Activated CD4-positive, alpha-beta memory T cell treated with anti-CD3 and anti-CD28 coated beads for 36 hours (primary cell): Measurements from ENCODE around the gene NFS1. TPM values are rescaled to one million over a fixed set of nuclear protein-coding genes. Genes with fewer than 3 reads are reported as not detected.

Experiments used
- CTCF ChIA-PET: fragments of 350-600 bp; sonication (Branson Sonifier 250); formaldehyde crosslinking; loops from one replicate; lab custom pipeline; 2021; ENCODE audit warnings: antibody characterized with exemption, inconsistent platforms; lab: Charles Lee
- POLR2A ChIA-PET: fragments of 350-600 bp; sonication (Branson Sonifier 250); formaldehyde crosslinking; loops from one replicate; lab custom pipeline; 2021; ENCODE audit warnings: antibody characterized with exemption; lab: Charles Lee
- DNase-seq: peaks from one replicate; pipeline ENCODE4 v3.0.0-alpha.2; 2020
- H3K27ac Mint-ChIP-seq: one replicate; pipeline ENCODE4 v1.8.0; 2021; ENCODE audit warnings: mixed read lengths
- H3K27me3 Mint-ChIP-seq: one replicate; pipeline ENCODE4 v1.8.0; 2021; ENCODE audit warnings: mixed read lengths
- H3K36me3 Mint-ChIP-seq: one replicate; pipeline ENCODE4 v1.8.0; 2021; ENCODE audit warnings: mixed read lengths
- H3K4me1 Mint-ChIP-seq: one replicate; pipeline ENCODE4 v1.8.0; 2021; ENCODE audit warnings: low read depth, mixed read lengths
- H3K4me3 Mint-ChIP-seq: one replicate; pipeline ENCODE4 v1.8.0; 2021; ENCODE audit warnings: mild to moderate bottlenecking, mixed read lengths
- H3K9me3 Mint-ChIP-seq: one replicate; pipeline ENCODE4 v1.8.0; 2021; ENCODE audit warnings: mixed read lengths
- intact Hi-C: fragments of 100-400 bp; cut with micrococcal nuclease; formaldehyde crosslinking; loops from one replicate; pipeline ENCODE4 v1.15.1; 2023
- total RNA-seq, 2 experiments: library from RNA; stranded (reverse); gene quantifications; one replicate each; pipeline ENCODE4 v1.2.3, GENCODE V29; 2021

The NFS1 gene
- total RNA-seq, 2 experiments from 2014 or later: 36.9 to 40.8 TPM

DNA sequence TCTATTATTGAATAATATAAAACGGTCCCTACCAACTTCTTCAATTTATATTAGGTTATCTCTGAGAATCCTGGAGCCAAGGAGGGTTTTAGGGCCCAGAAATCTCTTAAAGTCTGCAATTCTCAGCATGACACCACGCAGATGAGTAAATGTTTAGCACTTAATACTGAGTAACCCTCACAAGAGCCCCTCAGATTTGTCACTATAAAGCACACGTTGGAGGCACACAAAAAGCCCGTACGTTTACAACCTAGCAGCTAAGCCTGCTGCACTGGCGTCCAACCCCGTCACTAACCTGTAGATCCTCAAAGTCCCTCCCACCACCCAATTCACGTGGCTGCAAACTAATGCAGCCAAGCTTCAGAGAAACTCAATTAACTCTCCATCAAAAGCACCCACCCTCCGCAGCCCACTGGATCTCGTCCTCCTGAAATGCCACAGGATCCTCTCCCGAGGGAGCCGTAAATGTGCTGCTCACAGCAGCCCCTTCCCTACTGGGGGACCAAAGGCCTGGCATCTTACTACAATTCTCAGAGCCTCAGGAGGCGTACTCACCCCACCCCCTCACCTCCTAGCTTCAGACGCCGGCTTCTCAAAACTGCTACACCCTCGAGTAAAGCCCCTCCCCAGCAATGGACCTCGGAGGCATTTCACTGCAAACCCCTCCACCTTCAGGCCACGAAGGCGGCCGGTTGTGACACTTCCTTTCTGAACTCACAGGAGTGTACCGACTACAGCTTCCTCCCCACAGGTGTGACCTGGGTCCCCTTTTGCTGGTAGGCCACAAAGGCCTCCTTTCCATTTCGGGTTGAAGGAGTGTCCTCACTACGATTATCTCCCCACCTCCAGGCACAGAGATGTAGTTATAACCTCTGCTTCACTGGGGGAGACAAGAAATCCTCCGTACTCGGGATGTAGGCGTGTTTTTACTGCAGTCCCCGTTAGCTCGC lies 35.4 kb downstream of the NFS1 start:
- intact Hi-C loops: loop anchor here (2.0 to 5.0 kb wide), 6 partner anchors 35 to 361 kb away; partner anchors contain the start of genes CEP250, ERGIC3, NFS1 and PHF20
- peaks cover 47% of the 10 kb centered on the region for H3K4me1 Mint-ChIP-seq
- DNase-seq: peak; percentile 77
- H3K4me3 Mint-ChIP-seq: peak overlapping the region; percentile 91
- peaks cover 23% of the 10 kb centered on the region for H3K36me3 Mint-ChIP-seq
- peak overlapping the region; percentile 98 for H3K27ac Mint-ChIP-seq
- ChIA-PET CTCF (interaction anchor here (0.8 to 6.3 kb wide), 7 partner anchors 12 to 290 kb away, joined by 3 to 70 read pairs (median 5); partner anchors contain the start of genes NFS1, ROMO1, SCAND1 and SPAG4), POLR2A (interaction anchor here (0.8 to 6.8 kb wide), 15 partner anchors 8 to 358 kb away, joined by 3 to 93 read pairs (median 4); partner anchors contain the start of genes CEP250, PHF20, RBM39 and SCAND1)
- no peaks in the 10 kb centered on the region for H3K9me3 Mint-ChIP-seq
- H3K27me3 Mint-ChIP-seq: no peaks in the 10 kb centered on the region

DNA sequence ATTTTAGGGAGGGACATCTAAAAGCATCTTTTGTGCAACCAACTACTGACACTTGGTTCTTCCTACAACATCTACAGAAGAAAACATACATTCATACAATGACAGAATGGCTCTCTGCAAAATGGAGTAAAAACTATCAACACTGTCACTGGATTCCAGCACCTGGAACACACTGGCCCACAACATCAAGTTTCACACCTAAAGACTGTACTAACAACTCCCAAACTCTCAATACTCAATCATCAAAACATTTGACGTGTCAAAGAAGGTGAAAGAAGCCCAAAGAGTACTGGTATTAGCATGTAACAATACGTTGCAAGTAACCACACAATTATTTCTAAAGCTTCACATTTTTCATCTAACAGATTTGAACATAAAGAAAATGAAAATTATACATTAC lies 36.6 kb downstream of the NFS1 start:
- Mint-ChIP-seq H3K4me1 (peaks cover 54% of the 10 kb centered on the region), H3K36me3 (peaks cover 29% of the 10 kb centered on the region), H3K9me3 (no peaks in the 10 kb centered on the region), H3K27me3 (no peaks in the 10 kb centered on the region), H3K27ac (peak overlapping the region; percentile 98), H3K4me3 (peak overlapping the region; percentile 91)
- POLR2A ChIA-PET: interaction anchor here (1.7 to 6.8 kb wide), 4 partner anchors 44 to 208 kb away, joined by 6 to 93 read pairs (median 24); partner anchors contain the start of genes CEP250, PHF20, RBM39 and SPAG4
- DNase-seq: peak; percentile 35
- intact Hi-C loops: loop anchor here (1.0 to 5.0 kb wide), 5 partner anchors 80 to 360 kb away; partner anchors contain the start of genes CEP250, ERGIC3, PHF20 and RBM39
- CTCF ChIA-PET: interaction anchor here (1.9 to 6.3 kb wide), 4 partner anchors 10 to 62 kb away, joined by 4 to 70 read pairs (median 8); partner anchors contain the start of genes NFS1, ROMO1 and SPAG4

DNA sequence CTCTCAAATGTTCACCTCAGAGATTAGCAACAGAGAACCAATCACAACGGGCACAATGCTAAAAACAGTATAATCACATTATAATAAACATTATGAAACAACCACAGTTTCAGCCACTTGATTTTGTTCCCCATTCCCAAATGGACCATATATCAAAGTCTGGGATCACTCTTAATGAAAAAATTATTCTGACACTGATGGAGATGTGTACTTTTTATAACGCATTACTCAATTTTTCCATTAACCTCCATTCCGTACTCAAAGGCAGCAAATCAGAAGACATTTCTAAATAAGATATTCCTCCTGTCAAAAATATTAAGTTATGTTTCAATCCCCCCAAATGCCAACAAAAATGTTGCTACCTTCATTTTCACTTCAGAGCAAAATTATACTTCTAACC lies 37.2 kb downstream of the NFS1 start:
- intact Hi-C loops: loop anchor here (1.0 to 5.0 kb wide), 9 partner anchors 12 to 387 kb away; partner anchors contain the start of genes CEP250, ERGIC3, PHF20 and RBM39
- ChIA-PET POLR2A (interaction anchor here (1.2 to 6.8 kb wide), 4 partner anchors 39 to 171 kb away, joined by 3 to 93 read pairs (median 22); partner anchors contain the start of genes RBM39 and SPAG4), CTCF (interaction anchor here (1.5 to 6.3 kb wide), 3 partner anchors 43 to 292 kb away, joined by 3 to 70 read pairs (median 7); partner anchors contain the start of genes SCAND1 and SPAG4)
- Mint-ChIP-seq H3K9me3 (no peaks in the 10 kb centered on the region), H3K27me3 (no peaks in the 10 kb centered on the region), H3K4me1 (peaks cover 61% of the 10 kb centered on the region), H3K36me3 (peaks cover 35% of the 10 kb centered on the region), H3K27ac (peak overlapping the region; percentile 98), H3K4me3 (peak overlapping the region; percentile 91)
- DNase-seq: no peak

DNA sequence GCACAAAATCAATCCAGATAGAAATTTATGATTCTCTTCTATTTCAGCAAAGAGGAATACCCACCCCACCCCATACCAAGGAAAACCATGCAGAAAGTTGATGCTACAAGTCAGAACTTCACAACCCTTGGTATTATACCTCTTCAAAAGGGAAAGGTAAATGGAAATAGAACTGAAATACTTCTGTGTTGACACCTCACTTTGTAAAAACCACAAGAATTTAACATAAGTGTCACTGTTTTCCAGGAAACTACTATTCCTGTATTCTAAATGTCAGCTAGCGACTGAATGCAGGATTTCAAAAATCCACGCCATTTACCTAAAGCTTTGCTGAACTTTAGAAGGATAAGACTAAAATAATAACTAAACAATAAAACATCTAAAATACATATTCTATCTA lies 38.1 kb downstream of the NFS1 start:
- Mint-ChIP-seq H3K27me3 (no peaks in the 10 kb centered on the region), H3K9me3 (no peaks in the 10 kb centered on the region), H3K4me1 (peaks cover 64% of the 10 kb centered on the region), H3K27ac (peak overlapping the region; percentile 89), H3K4me3 (peak overlapping the region; percentile 91), H3K36me3 (peaks cover 37% of the 10 kb centered on the region)
- no peak for DNase-seq
- CTCF ChIA-PET: interaction anchor here (0.6 to 6.3 kb wide), 4 partner anchors 43 to 1121 kb away, joined by 3 to 70 read pairs (median 5); partner anchors contain the start of genes SCAND1 and SPAG4
- POLR2A ChIA-PET: interaction anchor here (0.5 to 6.8 kb wide), 8 partner anchors 9 to 170 kb away, joined by 3 to 93 read pairs (median 5); partner anchors contain the start of genes RBM39 and SPAG4
- intact Hi-C loops: loop anchor here (1.0 to 5.0 kb wide), 8 partner anchors 11 to 388 kb away; partner anchors contain the start of genes CEP250, ERGIC3 and PHF20

DNA sequence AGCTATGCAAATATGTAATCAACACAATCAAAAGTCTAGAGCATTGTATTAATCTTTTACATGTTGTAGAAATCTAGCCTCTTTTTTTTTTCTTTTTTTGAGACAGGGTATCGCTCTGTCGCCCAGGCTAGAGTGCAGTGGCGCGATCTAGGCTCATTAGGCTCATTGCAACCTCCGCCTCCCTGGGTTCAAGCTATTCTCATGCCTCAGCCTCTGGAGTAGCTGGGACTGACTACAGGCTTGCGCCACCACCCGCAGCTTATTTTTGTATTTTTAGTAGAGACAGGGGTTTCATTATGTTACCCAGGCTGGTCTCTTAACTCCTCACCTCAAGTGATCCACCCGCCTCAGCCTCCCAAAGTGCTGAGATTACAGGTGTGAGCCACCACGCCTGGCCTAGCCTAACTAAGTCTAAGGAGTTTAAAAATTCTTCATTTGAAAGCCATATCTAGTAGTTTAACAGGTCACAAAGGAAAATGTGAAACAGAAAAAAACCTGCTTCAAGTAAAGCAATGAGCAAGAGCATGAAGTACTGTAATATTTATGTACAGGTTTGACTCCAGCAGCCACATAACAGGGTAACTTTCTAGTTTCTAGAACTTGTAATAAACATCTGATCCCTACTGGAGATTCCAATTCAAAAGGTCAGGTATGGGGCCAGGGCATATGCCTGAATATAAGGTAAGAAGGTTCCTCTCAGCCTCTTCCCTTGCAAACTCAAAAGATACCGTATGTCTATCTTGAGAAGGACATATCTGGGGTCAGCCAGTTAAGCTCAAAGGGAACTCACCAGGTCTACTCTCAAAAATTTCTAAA lies 38.8 kb downstream of the NFS1 start:
- ChIA-PET POLR2A (interaction anchor here (0.6 to 6.8 kb wide), 8 partner anchors 8 to 170 kb away, joined by 3 to 93 read pairs (median 4); partner anchors contain the start of genes RBM39 and SPAG4), CTCF (interaction anchor here (1.5 to 6.3 kb wide), 3 partner anchors 42 to 294 kb away, joined by 3 to 70 read pairs (median 7); partner anchors contain the start of genes SCAND1 and SPAG4)
- Mint-ChIP-seq H3K27ac (peak overlapping the region; percentile 89), H3K4me1 (peaks cover 66% of the 10 kb centered on the region), H3K27me3 (no peaks in the 10 kb centered on the region), H3K36me3 (peaks cover 37% of the 10 kb centered on the region), H3K4me3 (peak overlapping the region; percentile 55), H3K9me3 (no peaks in the 10 kb centered on the region)
- intact Hi-C loops: loop anchor here (1.0 to 5.0 kb wide), 8 partner anchors 14 to 388 kb away; partner anchors contain the start of genes CEP250, ERGIC3 and PHF20
- peak; percentile 72 for DNase-seq

DNA sequence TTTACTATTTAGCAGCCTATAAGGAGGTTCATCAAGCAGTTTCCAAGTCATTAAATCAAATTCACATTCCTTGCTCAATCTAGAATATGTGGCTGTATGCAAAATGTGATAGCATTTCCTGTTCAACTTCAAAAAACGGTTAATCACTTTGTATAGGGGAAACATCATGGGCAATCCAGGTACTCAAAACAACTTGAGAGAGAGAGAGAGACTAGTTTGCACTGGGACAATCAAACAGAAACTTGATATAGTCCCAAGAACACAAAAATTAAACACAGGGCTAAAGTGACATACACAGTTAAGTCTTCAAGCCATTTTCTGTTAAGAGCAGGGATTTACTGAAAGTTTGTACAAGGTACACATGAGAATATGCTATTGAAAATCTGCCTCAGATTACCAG lies 41.9 kb downstream of the NFS1 start:
- no peak overlapping the region for H3K4me3 Mint-ChIP-seq
- intact Hi-C loops: no loop called here
- POLR2A ChIA-PET: no interaction called here
- CTCF ChIA-PET: interaction anchor here (1.4 to 1.6 kb wide), 3 partner anchors 38 to 194 kb away, joined by 3 to 5 read pairs (median 5); no protein-coding TSS in a partner anchor
- H3K9me3 Mint-ChIP-seq: no peaks in the 10 kb centered on the region
- H3K4me1 Mint-ChIP-seq: peaks cover 54% of the 10 kb centered on the region
- peak overlapping the region; percentile 30 for H3K27ac Mint-ChIP-seq
- DNase-seq: no peak
- H3K36me3 Mint-ChIP-seq: peaks cover 27% of the 10 kb centered on the region
- no peaks in the 10 kb centered on the region for H3K27me3 Mint-ChIP-seq

DNA sequence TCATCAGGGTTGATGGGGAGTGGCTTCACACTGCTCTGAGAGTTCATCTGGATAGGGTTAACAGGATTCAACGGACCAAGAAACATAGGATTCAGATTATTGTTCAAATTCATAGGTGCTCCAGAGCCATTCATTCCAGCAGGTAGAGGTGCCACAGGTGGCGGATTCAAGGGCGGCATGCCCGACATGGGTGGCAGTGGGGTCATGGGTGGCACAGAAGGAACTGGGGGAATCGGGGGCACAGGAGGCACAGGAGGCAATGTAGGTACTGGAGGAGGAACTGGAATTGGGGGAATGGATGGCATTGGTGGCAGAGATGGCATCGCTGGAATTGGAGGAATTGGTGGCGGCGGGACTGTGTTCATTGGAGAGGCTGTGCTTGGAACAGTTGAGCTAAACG lies 44.7 kb downstream of the NFS1 start:
- Mint-ChIP-seq H3K27ac (no peak overlapping the region), H3K27me3 (no peaks in the 10 kb centered on the region), H3K4me3 (no peak overlapping the region), H3K4me1 (peaks cover 53% of the 10 kb centered on the region), H3K36me3 (peaks cover 34% of the 10 kb centered on the region), H3K9me3 (no peaks in the 10 kb centered on the region)
- no peak for DNase-seq
- POLR2A ChIA-PET: interaction anchor here (1.4 to 1.7 kb wide), 2 partner anchors 10 to 12 kb away, joined by 3 to 7 read pairs; partner anchors contain the start of genes CPNE1 and RBM12
- intact Hi-C loops: no loop called here
- CTCF ChIA-PET: interaction anchor here (0.9 kb wide), 1 partner anchor 190 kb away, joined by 3 read pairs; no protein-coding TSS in a partner anchor

DNA sequence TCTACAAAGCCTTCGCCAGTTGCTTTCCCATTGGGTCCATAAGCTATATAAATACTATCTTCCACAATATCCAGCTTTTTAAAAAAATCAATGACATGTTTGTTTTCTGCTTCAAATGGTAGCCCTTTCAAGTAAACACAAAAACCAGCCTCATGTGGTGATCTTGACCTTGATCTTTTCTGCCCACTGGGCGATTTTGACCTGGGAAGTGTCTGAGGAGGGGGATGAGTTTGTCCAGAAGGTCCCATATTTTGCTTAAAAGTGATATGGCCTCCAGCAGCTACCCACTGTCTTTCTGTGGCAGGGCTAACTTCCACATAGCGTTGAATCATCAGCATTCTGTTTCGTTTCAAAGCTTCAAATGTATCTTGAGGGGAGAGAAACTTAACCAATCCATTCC lies 45.3 kb downstream of the NFS1 start:
- no peaks in the 10 kb centered on the region for H3K27me3 Mint-ChIP-seq
- CTCF ChIA-PET: interaction anchor here (0.9 kb wide), 1 partner anchor 190 kb away, joined by 3 read pairs; no protein-coding TSS in a partner anchor

DNA sequence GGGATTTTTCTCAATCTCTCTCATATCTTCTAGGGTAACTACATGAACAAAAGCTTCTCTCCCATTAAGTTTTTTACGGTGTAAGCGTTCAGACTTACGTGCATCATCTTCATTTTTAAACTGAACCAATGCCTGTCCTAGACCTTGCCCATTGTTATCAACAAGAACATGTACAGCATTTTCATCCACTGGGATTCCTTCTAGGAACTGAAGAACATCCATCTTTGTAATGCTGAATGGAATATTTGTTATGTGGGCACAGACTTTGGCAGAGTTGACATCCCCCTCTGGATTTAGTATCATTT lies 45.8 kb downstream of the NFS1 start:
- intact Hi-C loops: no loop called here
- Mint-ChIP-seq H3K27ac (no peak overlapping the region), H3K27me3 (no peaks in the 10 kb centered on the region), H3K4me1 (peaks cover 56% of the 10 kb centered on the region), H3K36me3 (peaks cover 31% of the 10 kb centered on the region), H3K9me3 (no peaks in the 10 kb centered on the region), H3K4me3 (no peak overlapping the region)
- no peak for DNase-seq
- ChIA-PET POLR2A (interaction anchor here (1.4 kb wide), 1 partner anchor 11 kb away, joined by 3 read pairs; no protein-coding TSS in a partner anchor), CTCF (no interaction called here)

More for the DNA sequence above, 45.3 kb downstream of the NFS1 start:
- Mint-ChIP-seq H3K9me3 (no peaks in the 10 kb centered on the region), H3K4me3 (no peak overlapping the region), H3K27ac (no peak overlapping the region), H3K36me3 (peaks cover 33% of the 10 kb centered on the region), H3K4me1 (peaks cover 54% of the 10 kb centered on the region)
- intact Hi-C loops: no loop called here
- POLR2A ChIA-PET: interaction anchor here (1.4 kb wide), 1 partner anchor 12 kb away, joined by 3 read pairs; no protein-coding TSS in a partner anchor
- no peak for DNase-seq

DNA sequence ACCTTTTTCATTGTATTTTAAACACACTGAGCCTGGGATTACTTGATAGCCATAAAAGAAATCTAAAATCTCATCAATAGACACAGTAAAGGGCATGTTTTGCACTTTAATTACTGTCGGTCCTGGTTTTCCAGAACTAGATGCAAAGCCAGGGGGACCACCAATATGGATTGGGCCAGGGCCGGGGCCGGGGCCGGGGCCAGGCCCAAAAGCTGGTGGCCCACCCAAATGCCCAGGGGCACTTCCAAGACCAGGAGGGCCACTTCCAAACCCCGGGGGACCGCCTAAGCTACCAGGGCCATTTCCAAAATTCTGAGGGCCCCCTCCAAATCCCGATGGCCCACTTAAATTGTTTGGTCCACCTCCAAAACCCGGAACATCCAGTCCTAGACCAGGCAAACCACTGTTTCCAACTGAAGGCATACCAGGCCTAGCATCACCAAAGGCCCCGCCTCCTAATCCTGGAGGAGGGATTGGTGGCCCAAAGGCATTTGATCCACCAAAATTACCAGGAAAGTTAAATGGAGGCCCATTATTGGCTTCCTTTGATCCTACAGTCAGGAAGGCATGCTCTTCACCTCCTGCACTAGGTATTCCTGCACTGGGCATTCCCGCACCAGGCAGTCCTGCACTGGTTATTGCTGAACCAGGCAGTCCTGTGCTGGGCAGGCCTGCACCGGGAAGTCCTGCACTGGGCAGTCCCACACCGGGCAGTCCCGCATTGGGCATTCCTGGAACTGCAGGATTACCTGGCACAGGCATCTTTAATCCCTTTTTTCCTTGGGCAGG lies 46.3 kb downstream of the NFS1 start:
- H3K4me3 Mint-ChIP-seq: no peak overlapping the region
- no peak for DNase-seq
- H3K27me3 Mint-ChIP-seq: no peaks in the 10 kb centered on the region
- no peak overlapping the region for H3K27ac Mint-ChIP-seq
- intact Hi-C loops: no loop called here
- H3K36me3 Mint-ChIP-seq: peaks cover 28% of the 10 kb centered on the region
- peaks cover 57% of the 10 kb centered on the region for H3K4me1 Mint-ChIP-seq
- CTCF ChIA-PET: interaction anchor here (1.1 kb wide), 1 partner anchor 10 kb away, joined by 4 read pairs; no protein-coding TSS in a partner anchor
- POLR2A ChIA-PET: interaction anchor here (0.6 to 1.3 kb wide), 3 partner anchors 8 to 19 kb away, joined by 3 to 6 read pairs (median 4); no protein-coding TSS in a partner anchor
- no peaks in the 10 kb centered on the region for H3K9me3 Mint-ChIP-seq
